Stimulated activated effector memory CD8-positive, alpha-beta T cell treated with anti-CD3 and anti-CD28 coated beads, Interleukin-12 subunit alpha, Interleukin-12 subunit beta, amount 100 ng/mL, for 72 hours (primary cell): ENCODE results near the gene METRNL.

ENCODE experiments used
- ATAC-seq: fragments of 150-1000 bp; cut with Tn5 transposase; 2 replicates; pipeline ENCODE4 v1.10.0; 2021
- DNase-seq, 2 donors: peaks; one replicate each; pipeline ENCODE4 v3.0.0; 2021 to 2022; ENCODE audit warnings: low spot score in 2 of 2
- H3K27ac Mint-ChIP-seq: one replicate; pipeline ENCODE4 v1.8.0; 2022; ENCODE audit warnings: mild to moderate bottlenecking, mixed read lengths
- H3K36me3 Mint-ChIP-seq: one replicate; pipeline ENCODE4 v1.8.0; 2022; ENCODE audit warnings: mild to moderate bottlenecking, mixed read lengths
- H3K4me1 Mint-ChIP-seq: one replicate; pipeline ENCODE4 v1.8.0; 2022; ENCODE audit warnings: mixed read lengths
- H3K4me3 Mint-ChIP-seq: one replicate; pipeline ENCODE4 v1.8.0; 2022; ENCODE audit warnings: mild to moderate bottlenecking, mixed read lengths
- H3K9me3 Mint-ChIP-seq: one replicate; pipeline ENCODE4 v1.8.0; 2022; ENCODE audit warnings: mixed read lengths

Gene METRNL

GRCh38 chr17:83097831-83098230 is 18.4 kb downstream of the METRNL start:
- peaks cover 23% of the 10 kb centered on the region for H3K4me1 Mint-ChIP-seq

GRCh38 chr17:83098241-83099085 is 19.1 kb downstream of the METRNL start:
- Mint-ChIP-seq H3K4me1 (peaks cover 22% of the 10 kb centered on the region), H3K27ac (peak overlapping the region; percentile 76), H3K9me3 (no peaks in the 10 kb centered on the region), H3K4me3 (no peak overlapping the region), H3K36me3 (peaks cover 88% of the 10 kb centered on the region)
- no peak for ATAC-seq
- DNase-seq: no peak

More at GRCh38 chr17:83097831-83098230, 18.4 kb downstream of the METRNL start:
- no peak overlapping the region for H3K4me3 Mint-ChIP-seq
- H3K9me3 Mint-ChIP-seq: no peaks in the 10 kb centered on the region
- DNase-seq: no peak
- peak overlapping the region; percentile 60 for H3K27ac Mint-ChIP-seq
- peaks cover 90% of the 10 kb centered on the region for H3K36me3 Mint-ChIP-seq
- ATAC-seq: no peak

GRCh38 chr17:83099086-83099555 is 19.7 kb downstream of the METRNL start:
- H3K4me1 Mint-ChIP-seq: peaks cover 16% of the 10 kb centered on the region
- H3K9me3 Mint-ChIP-seq: no peaks in the 10 kb centered on the region
- DNase-seq: no peak
- no peak for ATAC-seq
- H3K4me3 Mint-ChIP-seq: peak overlapping the region; percentile 47
- H3K27ac Mint-ChIP-seq: peak overlapping the region; percentile 76
- peaks cover 87% of the 10 kb centered on the region for H3K36me3 Mint-ChIP-seq

- Mint-ChIP-seq H3K4me3 (peak overlapping the region; percentile 47), H3K9me3 (no peaks in the 10 kb centered on the region), H3K4me1 (peaks cover 15% of the 10 kb centered on the region), H3K36me3 (peaks cover 87% of the 10 kb centered on the region), H3K27ac (peak overlapping the region; percentile 76)
- no peak for DNase-seq
- peak; percentile 22 for ATAC-seq
Measured at GRCh38 chr17:83099570-83100181, 20.3 kb downstream of the METRNL start.

- Mint-ChIP-seq H3K4me1 (peaks cover 15% of the 10 kb centered on the region), H3K9me3 (no peaks in the 10 kb centered on the region), H3K36me3 (peaks cover 85% of the 10 kb centered on the region), H3K27ac (peak overlapping the region; percentile 76), H3K4me3 (peak overlapping the region; percentile 47)
- no peak for ATAC-seq
- DNase-seq: no peak
Measured at GRCh38 chr17:83100220-83100852, 20.9 kb downstream of the METRNL start.

- DNase-seq (no peak), ATAC-seq (peak; percentile 42)
- Mint-ChIP-seq H3K36me3 (peaks cover 83% of the 10 kb centered on the region), H3K27ac (peak overlapping the region; percentile 76), H3K4me1 (peaks cover 10% of the 10 kb centered on the region), H3K4me3 (no peak overlapping the region), H3K9me3 (no peaks in the 10 kb centered on the region)
Measured at GRCh38 chr17:83100853-83101391, 21.5 kb downstream of the METRNL start.

GRCh38 chr17:83101805-83102480 is 22.5 kb downstream of the METRNL start:
- DNase-seq: no peak
- H3K36me3 Mint-ChIP-seq: peaks cover 82% of the 10 kb centered on the region
- no peak overlapping the region for H3K4me3 Mint-ChIP-seq
- H3K27ac Mint-ChIP-seq: peak overlapping the region; percentile 76
- H3K9me3 Mint-ChIP-seq: no peaks in the 10 kb centered on the region
- H3K4me1 Mint-ChIP-seq: peaks cover 9% of the 10 kb centered on the region
- no peak for ATAC-seq

GRCh38 chr17:83103200-83103942 is 24.0 kb downstream of the METRNL start:
- peaks cover 72% of the 10 kb centered on the region for H3K36me3 Mint-ChIP-seq
- H3K27ac Mint-ChIP-seq: no peak overlapping the region
- ATAC-seq: no peak
- peaks cover 9% of the 10 kb centered on the region for H3K4me1 Mint-ChIP-seq
- no peak for DNase-seq
- H3K4me3 Mint-ChIP-seq: peak overlapping the region; percentile 38
- H3K9me3 Mint-ChIP-seq: no peaks in the 10 kb centered on the region

GRCh38 chr17:83103943-83104311 is 24.5 kb downstream of the METRNL start:
- ATAC-seq (no peak), DNase-seq (no peak)
- peaks cover 9% of the 10 kb centered on the region for H3K4me1 Mint-ChIP-seq
- H3K36me3 Mint-ChIP-seq: peaks cover 67% of the 10 kb centered on the region
- peak overlapping the region; percentile 38 for H3K4me3 Mint-ChIP-seq
- H3K27ac Mint-ChIP-seq: peak overlapping the region; percentile 32
- no peaks in the 10 kb centered on the region for H3K9me3 Mint-ChIP-seq

GRCh38 chr17:83104577-83105505 is 25.4 kb downstream of the METRNL start:
- peak overlapping the region; percentile 32 for H3K27ac Mint-ChIP-seq
- H3K4me3 Mint-ChIP-seq: no peak overlapping the region
- H3K4me1 Mint-ChIP-seq: peaks cover under 1% of the 10 kb centered on the region

GRCh38 chr17:83105512-83105911 is 26.1 kb downstream of the METRNL start:
- no peak for DNase-seq
- peaks cover 54% of the 10 kb centered on the region for H3K36me3 Mint-ChIP-seq
- no peaks in the 10 kb centered on the region for H3K4me1 Mint-ChIP-seq
- no peak for ATAC-seq
- H3K9me3 Mint-ChIP-seq: no peaks in the 10 kb centered on the region
- H3K27ac Mint-ChIP-seq: no peak overlapping the region
- no peak overlapping the region for H3K4me3 Mint-ChIP-seq

More at GRCh38 chr17:83104577-83105505, 25.4 kb downstream of the METRNL start:
- DNase-seq (no peak), ATAC-seq (no peak)
- Mint-ChIP-seq H3K36me3 (peaks cover 58% of the 10 kb centered on the region), H3K9me3 (no peaks in the 10 kb centered on the region)

GRCh38 chr17:83106056-83106588 is 26.7 kb downstream of the METRNL start:
- Mint-ChIP-seq H3K4me3 (no peak overlapping the region), H3K9me3 (no peaks in the 10 kb centered on the region), H3K27ac (no peak overlapping the region), H3K36me3 (peaks cover 52% of the 10 kb centered on the region), H3K4me1 (no peaks in the 10 kb centered on the region)
- ATAC-seq (no peak), DNase-seq (no peak)

- Mint-ChIP-seq H3K27ac (no peak overlapping the region), H3K4me3 (no peak overlapping the region), H3K9me3 (no peaks in the 10 kb centered on the region), H3K4me1 (no peaks in the 10 kb centered on the region), H3K36me3 (peaks cover 42% of the 10 kb centered on the region)
- ATAC-seq: no peak
- DNase-seq: no peak
Measured at GRCh38 chr17:83106913-83107655, 27.7 kb downstream of the METRNL start.
